Stimulated activated CD8-positive, alpha-beta memory T cell treated with anti-CD3 and anti-CD28 coated beads, Interleukin-2, amount 100 ng/mL, for 48 hours (primary cell): ENCODE measurements around the gene SSH3.

Experiments used
- DNase-seq, 2 donors: peaks; one replicate each; pipeline ENCODE4 v3.0.0-alpha.2; 2020; ENCODE audit warnings: low read depth in 2 of 2

Gene SSH3

DNA sequence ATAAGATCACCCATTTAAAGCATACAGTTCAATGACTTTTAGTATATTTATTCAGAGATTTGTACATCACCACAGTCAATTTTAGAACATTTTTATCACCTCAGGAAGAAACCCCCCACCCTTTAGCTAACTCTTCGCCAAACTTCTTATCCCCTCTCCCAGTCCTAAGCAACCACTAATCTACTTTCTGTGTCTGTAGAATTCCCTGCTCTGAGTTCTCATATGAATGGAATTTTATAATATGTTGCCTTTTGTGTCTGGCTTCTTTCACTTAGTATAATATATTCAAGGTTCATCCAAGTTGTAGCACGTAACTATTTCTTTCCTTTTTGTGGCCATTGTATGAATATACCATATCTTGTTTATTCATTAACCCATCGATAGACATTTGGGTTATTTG, 10.7 kb upstream of the SSH3 start:
- no peak for DNase-seq

DNA sequence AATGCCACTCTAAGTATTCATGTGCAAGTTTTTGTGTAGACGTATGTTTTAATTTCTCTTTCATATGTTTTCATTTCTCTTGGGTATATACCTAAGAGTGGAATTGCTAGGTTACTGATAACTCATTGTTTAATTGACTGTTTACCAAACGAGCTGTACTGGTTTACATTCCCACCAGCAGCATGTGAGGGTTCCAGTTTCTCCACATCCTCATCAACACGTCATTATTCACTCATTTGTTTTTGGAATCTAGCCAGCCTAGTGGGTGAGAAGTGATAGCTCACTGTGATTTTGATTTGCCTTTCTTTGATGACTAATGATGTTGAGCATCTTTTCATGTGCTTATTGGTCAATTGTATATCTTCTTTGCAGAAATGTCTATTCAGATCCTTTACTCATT, 10.2 kb upstream of the SSH3 start:
- DNase-seq: no peak

DNA sequence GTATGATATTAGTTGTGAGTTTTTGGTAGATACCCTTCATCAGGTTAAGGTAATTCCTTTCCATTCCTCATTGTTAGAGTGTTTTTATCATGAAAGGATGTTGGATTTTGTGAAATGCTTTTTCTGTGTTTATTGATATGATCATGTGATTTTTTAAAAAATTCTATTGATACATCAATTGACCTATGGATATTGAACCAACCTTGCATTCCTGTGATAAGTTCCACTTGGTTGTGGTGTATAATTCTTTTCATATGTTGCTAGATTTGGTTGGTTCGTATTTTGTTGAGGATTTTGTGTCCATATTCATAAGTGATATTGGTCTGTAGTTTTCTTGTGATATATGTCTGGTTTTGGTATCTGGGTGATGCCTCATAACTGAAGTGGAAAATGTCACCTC, 7.5 kb upstream of the SSH3 start:
- no peak for DNase-seq

DNA sequence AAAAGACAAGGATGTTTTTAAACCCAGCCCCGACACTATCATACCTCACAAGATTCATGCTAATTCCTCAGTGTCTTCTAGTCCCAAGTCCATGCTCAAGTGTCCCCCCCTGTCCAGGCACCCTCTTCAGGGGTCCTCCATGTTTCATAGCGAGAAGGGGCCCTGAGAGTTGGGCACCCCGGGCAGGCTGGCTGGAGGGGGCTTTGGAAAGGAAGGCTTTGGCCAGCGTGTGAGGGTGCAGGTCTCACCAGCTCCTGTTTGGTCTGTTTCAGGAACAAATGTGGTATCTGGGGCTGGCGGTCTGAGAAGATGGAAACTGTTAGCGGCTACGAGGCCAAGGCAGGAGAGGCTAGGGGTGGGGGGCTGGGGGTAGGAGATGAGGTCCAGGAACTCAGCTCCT, 4.5 kb upstream of the SSH3 start:
- DNase-seq: no peak

DNA sequence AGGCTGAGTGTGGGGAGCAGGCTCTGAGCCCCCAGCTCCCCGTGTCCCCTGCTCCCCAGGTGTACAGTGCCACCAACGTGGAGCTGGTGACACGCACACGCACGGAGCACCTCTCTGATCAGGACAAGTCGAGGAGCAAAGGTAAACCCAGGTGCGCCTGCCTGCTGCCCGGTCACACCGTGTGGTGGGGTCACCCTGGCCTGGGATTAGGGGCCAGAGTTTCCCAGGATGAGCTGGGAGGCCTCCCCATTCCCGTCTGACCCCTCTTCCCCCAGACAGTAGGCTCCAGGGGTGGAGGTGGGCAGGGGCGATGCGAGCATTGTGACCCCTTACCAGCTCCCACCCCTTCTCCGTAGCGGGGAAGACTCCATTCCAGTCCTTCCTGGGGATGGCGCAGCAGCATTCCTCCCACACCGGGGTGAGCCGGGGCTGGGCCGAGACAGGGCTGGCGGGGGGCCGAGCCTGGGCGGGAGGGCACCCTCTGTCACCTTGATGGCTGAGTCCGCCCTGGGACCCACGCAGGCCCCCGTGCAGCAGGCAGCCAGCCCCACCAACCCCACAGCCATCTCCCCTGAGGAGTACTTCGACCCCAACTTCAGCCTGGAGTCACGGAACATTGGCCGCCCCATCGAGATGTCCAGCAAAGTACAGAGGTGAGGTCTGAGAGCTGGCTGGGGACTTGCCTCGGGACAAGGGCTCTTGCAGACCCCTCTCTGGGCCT, 3.7 kb upstream of the SSH3 start:
- DNase-seq: no peak

DNA sequence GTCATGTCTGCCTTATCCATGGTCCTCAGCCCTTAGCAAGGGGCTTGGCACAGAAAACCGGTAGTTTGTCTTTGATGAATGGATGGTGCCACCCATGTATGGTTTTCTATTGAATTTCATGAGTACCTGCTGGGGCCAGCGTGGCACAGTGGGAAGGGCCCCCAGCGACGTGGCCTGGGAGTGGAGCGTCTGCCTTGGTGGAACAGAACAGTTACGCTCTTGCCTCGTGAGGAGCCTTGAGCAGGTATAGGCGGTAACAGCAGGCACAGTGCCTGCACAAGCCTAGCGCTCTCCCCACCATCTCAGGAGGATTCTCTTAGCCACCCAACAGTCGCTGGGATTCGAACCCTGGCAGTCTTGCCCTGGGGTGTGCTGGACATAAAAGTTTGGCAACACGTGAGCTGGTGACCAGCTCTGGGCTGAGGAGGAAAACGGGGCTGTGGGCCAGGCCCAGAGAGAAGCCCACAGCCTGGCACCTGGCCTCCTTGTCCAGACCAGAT, 3.0 kb upstream of the SSH3 start:
- no peak for DNase-seq

DNA sequence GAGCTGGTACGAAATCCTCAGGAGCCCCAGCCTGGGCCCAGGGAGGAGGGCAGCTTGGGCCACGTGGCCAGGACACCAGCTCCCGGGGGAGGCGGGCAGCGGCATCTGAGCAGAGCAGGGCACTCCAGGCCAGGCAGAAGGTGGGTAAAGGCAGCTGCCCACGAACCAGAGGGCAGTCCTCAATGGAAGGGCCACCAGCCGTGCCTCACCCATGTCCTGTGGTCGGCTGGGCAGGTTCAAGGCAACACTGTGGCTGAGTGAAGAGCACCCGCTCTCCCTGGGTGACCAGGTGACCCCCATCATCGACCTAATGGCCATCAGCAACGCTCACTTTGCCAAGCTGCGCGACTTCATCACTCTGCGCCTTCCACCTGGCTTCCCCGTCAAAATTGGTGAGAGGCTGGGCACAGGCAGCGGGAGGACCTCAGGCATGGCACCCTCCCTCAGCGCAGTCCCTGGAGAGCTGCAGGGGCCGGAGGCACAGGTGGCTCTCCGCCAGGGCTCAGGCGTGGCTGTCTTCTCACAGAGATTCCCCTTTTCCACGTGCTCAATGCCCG, 2.5 kb upstream of the SSH3 start:
- DNase-seq: no peak

DNA sequence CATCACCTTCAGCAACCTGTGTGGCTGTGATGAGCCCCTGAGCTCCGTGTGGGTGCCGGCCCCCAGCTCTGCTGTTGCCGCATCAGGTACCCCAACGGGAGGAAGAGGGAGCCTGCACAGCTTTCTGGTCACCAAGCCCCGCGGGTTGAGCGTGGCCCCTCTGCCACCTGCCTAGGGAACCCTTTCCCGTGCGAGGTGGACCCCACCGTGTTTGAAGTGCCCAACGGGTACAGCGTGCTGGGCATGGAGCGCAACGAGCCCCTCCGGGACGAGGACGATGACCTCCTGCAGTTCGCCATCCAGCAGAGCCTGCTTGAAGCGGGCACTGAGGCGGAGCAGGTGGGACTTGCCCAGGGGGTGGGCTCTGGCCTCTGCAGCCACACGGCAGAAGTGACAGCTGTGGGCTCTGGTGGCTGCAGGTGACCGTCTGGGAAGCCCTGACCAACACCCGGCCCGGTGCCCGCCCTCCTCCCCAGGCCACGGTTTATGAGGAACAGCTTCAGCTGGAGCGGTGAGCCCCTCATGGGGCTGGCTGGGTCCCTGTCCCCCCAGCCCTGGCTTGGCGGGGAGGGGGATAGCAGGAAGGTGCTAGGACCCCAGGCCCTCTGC, 1.9 kb upstream of the SSH3 start:
- DNase-seq: no peak

DNA sequence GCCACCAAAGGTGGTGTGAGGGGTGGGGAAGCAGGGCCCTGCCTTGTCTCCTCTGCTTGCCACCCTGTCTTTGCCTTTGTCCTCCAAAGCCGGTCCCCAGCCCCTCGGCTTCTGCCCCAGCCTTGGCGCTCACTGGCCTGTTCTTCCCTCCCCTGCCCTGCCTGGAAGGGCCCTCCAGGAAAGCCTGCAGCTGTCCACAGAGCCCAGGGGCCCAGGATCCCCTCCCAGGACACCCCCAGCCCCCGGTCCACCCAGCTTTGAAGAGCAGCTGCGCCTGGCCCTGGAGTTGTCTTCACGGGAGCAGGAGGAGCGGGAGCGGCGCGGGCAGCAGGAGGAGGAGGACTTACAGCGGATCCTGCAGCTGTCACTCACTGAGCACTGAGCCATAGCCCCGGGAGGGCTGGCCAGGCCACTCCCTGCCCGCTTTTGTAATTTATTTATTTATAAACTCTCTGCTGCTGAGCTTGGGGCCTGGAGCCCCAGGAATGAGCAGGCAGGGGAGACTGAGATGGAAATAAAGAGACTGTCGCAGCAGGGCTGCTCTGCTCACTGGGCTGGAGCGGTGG, 1.3 kb upstream of the SSH3 start:
- no peak for DNase-seq

DNA sequence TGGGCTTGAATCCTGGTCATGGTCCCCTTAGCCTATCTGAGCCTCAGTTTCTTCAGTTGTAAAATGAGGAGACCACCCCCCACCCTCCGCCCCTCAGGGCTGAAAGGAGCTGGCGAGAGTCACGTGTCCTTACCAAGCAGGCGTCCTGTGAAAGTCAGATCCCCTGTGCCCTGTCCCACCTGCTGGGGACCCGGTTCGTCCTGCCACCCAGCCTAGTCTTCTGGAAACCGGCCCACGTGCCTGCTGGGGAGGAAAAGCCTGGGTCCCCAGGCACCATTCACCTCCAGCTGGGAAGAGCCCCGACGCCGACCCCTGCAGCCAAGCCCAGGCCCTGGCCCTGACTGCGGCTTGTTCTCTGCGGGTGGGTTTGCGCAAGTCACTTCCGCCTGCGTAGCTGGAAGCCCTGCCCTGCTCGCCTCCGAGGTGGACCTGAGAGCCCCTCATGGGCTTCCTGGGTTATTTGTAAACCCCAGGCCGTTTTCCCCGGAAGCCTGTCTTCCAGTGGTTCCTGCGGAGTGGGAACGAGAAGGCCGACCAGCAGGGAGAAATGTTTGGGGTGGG, 679 bp upstream of the SSH3 start:
- no peak for DNase-seq

DNA sequence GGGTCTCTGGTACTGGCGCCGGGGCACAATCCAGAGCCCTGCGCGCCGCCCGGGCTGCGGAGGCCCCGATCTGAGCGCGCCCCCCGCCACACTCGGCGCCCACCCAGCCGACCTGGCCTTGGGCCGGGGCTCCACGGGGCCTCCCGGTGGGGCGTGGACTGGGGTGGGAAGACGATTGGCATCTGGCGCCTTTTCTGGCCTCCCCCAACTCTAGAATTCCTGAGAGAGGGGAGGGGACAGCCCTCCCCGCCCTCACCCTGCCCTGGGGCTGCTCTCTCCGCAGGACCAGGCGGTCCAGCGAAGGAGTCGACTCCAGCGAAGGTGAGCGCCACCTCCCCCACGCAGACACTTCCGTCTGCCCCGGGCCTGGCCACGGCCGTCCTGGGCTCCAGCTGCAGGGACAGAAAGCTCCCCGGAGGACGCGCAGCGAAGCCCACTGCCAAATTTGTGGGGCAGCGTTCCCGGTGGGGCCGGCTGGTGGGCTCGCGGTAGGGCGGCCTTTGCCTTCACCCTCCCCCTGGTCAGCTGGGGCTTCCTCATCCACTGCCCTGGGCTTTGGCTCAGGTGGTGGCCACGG, 593 bp downstream of the SSH3 start:
- no peak for DNase-seq

DNA sequence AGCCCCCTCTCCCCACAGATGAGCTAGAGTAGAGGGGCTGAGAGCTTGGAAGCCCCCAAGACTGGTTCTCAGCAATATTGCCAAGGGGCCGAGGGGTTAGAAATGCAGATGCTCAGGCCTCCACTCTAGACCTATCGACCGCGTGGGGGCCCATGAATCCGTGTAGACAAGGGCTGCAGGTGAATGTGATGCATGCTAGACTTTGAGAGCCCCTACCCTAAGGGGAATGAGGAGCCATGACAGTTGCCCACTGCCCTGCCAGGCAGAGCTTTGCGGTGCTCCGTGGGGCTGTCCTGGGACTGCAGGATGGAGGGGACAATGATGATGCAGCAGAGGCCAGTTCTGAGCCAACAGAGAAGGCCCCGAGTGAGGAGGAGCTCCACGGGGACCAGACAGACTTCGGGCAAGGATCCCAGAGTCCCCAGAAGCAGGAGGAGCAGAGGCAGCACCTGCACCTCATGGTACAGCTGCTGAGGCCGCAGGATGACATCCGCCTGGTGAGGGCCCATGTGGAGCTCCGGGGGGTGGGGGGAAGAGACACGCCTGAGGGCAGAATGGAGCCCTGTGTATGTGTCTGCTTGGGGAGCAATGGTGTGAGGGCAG, 1.3 kb downstream of the SSH3 start:
- no peak for DNase-seq

DNA sequence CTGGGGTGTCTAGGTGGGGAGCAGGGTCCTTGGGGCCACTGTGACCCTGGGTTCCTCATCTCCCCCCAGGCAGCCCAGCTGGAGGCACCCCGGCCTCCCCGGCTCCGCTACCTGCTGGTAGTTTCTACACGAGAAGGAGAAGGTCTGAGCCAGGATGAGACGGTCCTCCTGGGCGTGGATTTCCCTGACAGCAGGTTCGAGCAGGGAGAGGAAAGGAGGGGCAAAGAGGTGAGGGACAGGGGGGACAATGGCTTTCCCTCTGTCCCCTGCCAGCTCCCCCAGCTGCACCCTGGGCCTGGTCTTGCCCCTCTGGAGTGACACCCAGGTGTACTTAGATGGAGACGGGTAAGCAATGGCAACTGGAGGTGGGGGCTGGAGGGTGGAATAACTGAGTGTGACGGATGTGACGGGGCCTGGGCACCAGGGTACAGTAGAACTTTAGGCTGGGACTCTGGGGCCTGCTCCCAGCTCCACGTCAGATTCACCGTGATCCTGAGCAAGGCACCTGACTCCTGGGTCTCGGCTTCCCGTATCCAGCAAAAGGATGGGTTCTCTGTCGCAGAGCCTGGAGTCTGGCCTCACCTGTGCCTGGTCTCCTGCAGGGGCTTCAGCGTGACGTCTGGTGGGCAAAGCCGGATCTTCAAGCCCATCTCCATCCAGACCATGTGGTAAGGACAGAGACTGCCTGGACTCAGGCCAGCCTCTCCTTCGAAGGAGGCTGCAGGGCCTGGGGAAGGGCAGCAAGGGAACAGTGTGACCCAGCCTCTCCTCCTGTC, 3.6 kb downstream of the SSH3 start:
- no peak for DNase-seq

DNA sequence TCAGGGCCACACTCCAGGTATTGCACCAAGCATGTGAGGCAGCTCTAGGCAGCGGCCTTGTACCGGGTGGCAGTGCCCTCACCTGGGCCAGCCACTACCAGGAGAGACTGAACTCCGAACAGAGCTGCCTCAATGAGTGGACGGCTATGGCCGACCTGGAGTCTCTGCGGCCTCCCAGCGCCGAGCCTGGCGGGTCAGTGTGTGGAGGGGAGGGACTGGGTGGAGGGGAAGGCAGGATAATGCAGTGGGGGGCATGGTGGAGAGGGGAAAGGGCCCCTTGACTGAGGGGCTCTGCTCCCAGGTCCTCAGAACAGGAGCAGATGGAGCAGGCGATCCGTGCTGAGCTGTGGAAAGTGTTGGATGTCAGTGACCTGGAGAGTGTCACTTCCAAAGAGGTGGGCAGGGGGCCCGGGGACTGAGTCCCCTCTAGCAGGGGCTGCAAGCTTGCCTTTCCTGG, 4.2 kb downstream of the SSH3 start:
- no peak for DNase-seq

DNA sequence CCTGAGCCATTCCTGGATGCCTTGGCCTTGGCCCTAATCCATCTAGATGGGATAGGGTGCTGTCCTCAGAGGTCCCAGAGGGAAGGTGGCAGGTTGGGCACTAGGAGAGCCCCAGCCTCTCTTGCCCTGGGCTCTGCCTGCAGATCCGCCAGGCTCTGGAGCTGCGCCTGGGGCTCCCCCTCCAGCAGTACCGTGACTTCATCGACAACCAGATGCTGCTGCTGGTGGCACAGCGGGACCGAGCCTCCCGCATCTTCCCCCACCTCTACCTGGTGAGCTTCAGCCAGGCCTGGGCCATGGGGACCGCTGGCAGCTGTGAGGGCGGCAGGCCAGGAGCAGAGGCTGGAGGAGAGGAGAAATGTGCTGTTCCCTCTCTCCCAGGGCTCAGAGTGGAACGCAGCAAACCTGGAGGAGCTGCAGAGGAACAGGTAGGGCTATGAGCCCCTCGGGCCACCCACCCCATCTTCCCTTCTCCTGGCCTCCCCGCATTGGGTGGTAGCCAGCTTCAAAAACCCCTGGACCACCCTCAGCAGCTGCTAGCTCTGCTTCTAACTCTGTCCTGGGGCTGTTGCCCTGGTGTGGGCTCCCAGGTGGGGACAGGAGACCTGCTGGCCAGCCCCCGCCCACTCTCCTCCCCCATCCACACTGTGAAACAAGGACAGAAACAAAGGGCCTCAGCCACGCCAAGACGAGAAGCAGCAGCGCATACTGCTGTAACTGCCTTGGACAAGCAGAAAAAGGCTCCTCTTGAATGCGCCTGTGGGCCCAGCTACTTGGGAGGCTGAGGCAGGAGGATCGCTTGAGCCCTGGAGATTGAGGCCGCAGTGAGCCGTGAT, 4.9 kb downstream of the SSH3 start:
- DNase-seq: no peak

DNA sequence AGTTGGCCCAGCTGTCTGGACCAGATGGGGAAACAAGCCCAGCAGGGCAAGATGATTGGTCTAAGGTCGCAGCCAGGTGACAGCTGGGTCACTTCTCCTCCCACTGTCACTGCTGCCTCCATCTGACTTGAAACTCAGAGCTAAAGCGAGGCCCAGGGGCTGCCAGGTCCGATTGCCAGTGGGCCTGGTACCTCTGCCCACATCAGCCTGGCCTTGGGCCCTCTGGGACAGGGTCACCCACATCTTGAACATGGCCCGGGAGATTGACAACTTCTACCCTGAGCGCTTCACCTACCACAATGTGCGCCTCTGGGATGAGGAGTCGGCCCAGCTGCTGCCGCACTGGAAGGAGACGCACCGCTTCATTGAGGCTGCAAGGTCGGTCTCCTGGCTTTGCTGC, 5.8 kb downstream of the SSH3 start:
- DNase-seq: no peak

DNA sequence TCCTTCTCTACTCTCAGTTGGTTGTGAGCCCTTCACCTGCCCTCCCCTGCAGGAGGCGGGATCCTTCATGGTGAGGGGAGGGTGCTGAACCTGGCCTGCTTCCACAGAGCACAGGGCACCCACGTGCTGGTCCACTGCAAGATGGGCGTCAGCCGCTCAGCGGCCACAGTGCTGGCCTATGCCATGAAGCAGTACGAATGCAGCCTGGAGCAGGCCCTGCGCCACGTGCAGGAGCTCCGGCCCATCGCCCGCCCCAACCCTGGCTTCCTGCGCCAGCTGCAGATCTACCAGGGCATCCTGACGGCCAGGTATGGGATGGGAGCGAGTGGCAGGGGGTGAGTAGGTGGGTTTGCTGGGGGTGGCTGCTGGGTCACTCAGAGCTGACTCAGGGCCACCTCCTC, 6.3 kb downstream of the SSH3 start:
- DNase-seq: no peak

DNA sequence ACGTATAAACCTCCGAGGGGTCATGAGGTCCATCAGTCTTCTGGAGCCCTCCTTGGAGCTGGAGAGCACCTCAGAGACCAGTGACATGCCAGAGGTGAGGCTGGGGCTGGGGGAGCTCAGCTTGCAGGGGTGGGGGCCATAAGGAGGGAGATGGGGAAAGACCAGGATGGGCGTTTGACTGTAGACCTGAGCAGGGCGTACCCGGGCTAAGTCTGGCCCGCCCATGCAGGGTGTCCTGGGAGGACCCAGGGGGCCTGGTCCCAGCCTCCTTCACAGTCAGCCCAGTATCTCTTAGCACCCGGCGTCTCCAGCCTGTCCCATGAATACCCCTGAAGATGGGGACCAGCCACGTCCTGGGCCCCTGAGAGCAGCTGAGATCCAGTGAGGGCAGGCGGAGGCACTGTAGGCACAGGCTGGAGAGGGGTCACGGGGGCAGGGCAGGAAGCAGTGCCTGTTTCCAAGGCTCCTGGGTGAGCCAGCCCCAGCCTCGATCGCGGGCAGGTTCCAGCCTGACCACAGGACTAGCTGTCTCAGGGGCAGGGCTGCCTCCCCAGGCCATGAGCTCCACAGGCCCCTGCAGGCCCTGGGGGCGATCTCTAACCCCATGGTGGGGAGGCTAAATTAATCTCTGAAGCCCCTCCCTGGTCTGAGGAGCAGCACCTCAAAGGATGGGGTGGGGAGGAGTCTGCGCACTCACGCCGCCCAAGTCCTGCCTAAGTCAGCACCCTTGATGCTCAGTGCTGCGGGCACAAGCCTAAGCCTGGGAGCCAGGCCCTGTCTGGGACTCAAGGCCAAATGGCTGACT, 7.1 kb downstream of the SSH3 start:
- no peak for DNase-seq

DNA sequence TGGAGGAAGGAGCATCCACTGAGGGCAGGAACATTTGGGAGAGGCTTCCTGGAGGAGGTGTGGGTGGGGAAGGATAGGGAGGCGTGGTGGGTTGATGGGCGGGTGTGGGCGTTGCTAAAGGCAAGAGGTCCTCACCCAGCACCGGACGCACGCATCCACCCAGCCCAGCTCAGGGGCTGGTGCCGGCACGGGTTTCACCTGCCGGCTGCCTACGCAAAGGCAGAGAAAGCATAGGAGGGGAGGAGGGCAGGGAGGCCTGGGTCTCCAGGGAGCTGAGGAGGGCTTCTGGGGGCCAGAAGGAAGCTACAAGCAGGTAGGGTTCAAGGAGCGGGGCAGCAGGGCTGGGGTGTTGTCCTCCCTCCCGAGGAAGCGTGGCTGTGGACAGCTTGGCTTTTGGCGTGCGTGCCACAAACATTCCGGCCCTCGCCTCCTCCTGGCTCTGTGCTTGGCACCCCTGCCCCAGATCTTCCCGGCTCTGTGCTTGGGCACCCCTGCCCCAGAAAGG, 7.8 kb downstream of the SSH3 start:
- DNase-seq: no peak
